Airway epithelial cell (primary cell): ENCODE results near the gene MIEF2. TPM values are rescaled to one million over a fixed set of nuclear protein-coding genes. Genes with fewer than 3 reads are reported as not detected.

Experiments used
- total RNA-seq: library from RNA; depleted of rRNA; stranded (reverse); fragments of >200 nt; gene quantifications from 2 replicates; pipeline ENCODE4 v1.2.3, GENCODE V29; 2015

Gene MIEF2
- 13.2 and 14.1 TPM in 2 replicates for total RNA-seq

GRCh38 chr17:18260332-18261145, at the start of gene MIEF2:
Gene MIEF2 (plus strand): TSS chr17:18260662. CDS start chr17:18262721, 2,059 bp downstream.

GRCh38 chr17:18225121-18225641, 35.3 kb upstream of the MIEF2 start, which contains the start of gene LLGL1:
Gene LLGL1 (plus strand): TSS chr17:18225635. CDS start chr17:18225683, 48 bp downstream.

GRCh38 chr17:18258356-18259038, 2.0 kb upstream of the MIEF2 start, which contains the start of gene FLII:
Gene FLII (minus strand): TSS chr17:18258738. CDS start chr17:18258690, 48 bp downstream.

GRCh38 chr17:18314731-18315561, 54.5 kb downstream of the MIEF2 start, which contains the start of the genes SMCR8 and TOP3A:
Gene SMCR8 (plus strand): TSS chr17:18315293. CDS start chr17:18315790, 497 bp downstream.
Gene TOP3A (minus strand): TSS chr17:18314994. CDS start chr17:18314778, 216 bp downstream.

Other genes starting within 250 kb of the MIEF2 start
- 11.6 and 15.6 TPM in 2 replicates for gene ATPAF2, start 221.5 kb upstream of the MIEF2 start, total RNA-seq
- gene GID4, start 221.3 kb upstream of the MIEF2 start, total RNA-seq: 8.9 and 9.2 TPM in 2 replicates
- 38.4 and 42.7 TPM in 2 replicates for gene DRG2, start 172.7 kb upstream of the MIEF2 start, total RNA-seq
- gene MYO15A, start 151.9 kb upstream of the MIEF2 start, total RNA-seq: 0.21 TPM in 1 of 2 replicates, not detected in the other
- gene ALKBH5, start 76.8 kb upstream of the MIEF2 start, total RNA-seq: 74.3 and 101 TPM in 2 replicates
- 36.0 and 44.9 TPM in 2 replicates for gene LLGL1, start 35.0 kb upstream of the MIEF2 start, total RNA-seq
- 275 and 343 TPM in 2 replicates for gene FLII, start 1.9 kb upstream of the MIEF2 start, total RNA-seq
- gene TOP3A, start 54.3 kb downstream of the MIEF2 start, total RNA-seq: 19.9 and 26.6 TPM in 2 replicates
- gene SMCR8, start 54.6 kb downstream of the MIEF2 start, total RNA-seq: 6.5 and 9.1 TPM in 2 replicates
- gene SHMT1, start 102.9 kb downstream of the MIEF2 start, total RNA-seq: 36.6 and 37.3 TPM in 2 replicates
- gene EVPLL, start 117.1 kb downstream of the MIEF2 start, total RNA-seq: 1.8 and 1.9 TPM in 2 replicates
- 0.65 and 1.6 TPM in 2 replicates for gene LGALS9C, start 216.1 kb downstream of the MIEF2 start, total RNA-seq